K562 (cell line): ENCODE measurements around the gene SYCP3. TPM values are rescaled to one million over a fixed set of nuclear protein-coding genes. Genes with fewer than 3 reads are reported as not detected.

Source experiments
- ATAC-seq: fragments of 200-7000 bp; cut with Tn5 transposase; 3 replicates; pipeline ENCODE4 v1.9.1; 2020; ENCODE audit warnings: moderate library complexity
- BruUV-seq: library from RNA; stranded (reverse); fragments of 400-500 nt; replicated peaks from 2 replicates; lab custom pipeline; 2021; lab: Mats Ljungman, UMichigan
- CTCF ChIA-PET: fragments of 300-600 bp; formaldehyde crosslinking; extraction: SDS; loops from one replicate; lab custom pipeline; 2021; ENCODE audit warnings: low intra/inter-chr PET ratio; lab: Yijun Ruan, JAX
- POLR2A ChIA-PET: fragments of 300-600, 350-650 bp; sonication (Branson Sonifier 250); formaldehyde crosslinking; extraction: SDS; loops from one replicate; lab custom pipeline; 2021; ENCODE audit warnings: antibody characterized with exemption, inconsistent platforms; lab: Yijun Ruan, JAX
- DNase-seq, 4 experiments: peaks; one replicate each; pipeline versions ENCODE4 v3.0.0 to v3.0.0-alpha.2; 2011 to 2018; ENCODE audit warnings: low spot score in 3 of 4, mixed read lengths in 3 of 4; ENCODE audit errors: extremely low read depth in 1 of 4
- FAIRE-seq: peaks from 2 replicates; lab custom pipeline; 2011; peaks lifted over from hg19 to GRCh38; lab: Jason Lieb, UNC
- H2AFZ ChIP-seq: 2 replicates; pipeline ENCODE4 v1.6.0; 2011; ENCODE audit warnings: low read depth, low read length, control low read depth, inconsistent platforms
- H3K27ac ChIP-seq: fragments of 200-600 bp; 3 replicates; pipeline ENCODE4 v1.8.0; 2011; ENCODE audit warnings: low read depth, mild to moderate bottlenecking, control low read depth, inconsistent platforms, low read length, moderate library complexity, mixed read lengths; ENCODE audit errors: extremely low read depth
- H3K27me3 ChIP-seq, 2 experiments: fragments of 300-600 bp in 1 of 2; 2 replicates in 1 of 2; 3 replicates in 1 of 2; pipeline versions ENCODE4 v1.6.0 to v1.8.0; 2011; ENCODE audit warnings: inconsistent platforms in 2 of 2, low read length in 2 of 2, mild to moderate bottlenecking in 1 of 2, mixed read lengths in 1 of 2, moderate library complexity in 1 of 2; ENCODE audit not compliant: control insufficient read depth in 2 of 2, insufficient read depth in 2 of 2
- H3K36me3 ChIP-seq: fragments of 300-600 bp; 3 replicates; pipeline ENCODE4 v1.8.0; 2011; ENCODE audit warnings: mild to moderate bottlenecking, low read length, inconsistent platforms; ENCODE audit not compliant: control insufficient read depth, insufficient read depth
- H3K4me1 ChIP-seq, 2 experiments: fragments of 200-600 bp in 1 of 2; replicated peaks in 1 of 2; 2 replicates in 1 of 2; 3 replicates in 1 of 2; pipeline versions ENCODE4 v1.5.1 to v1.8.0; 2011; ENCODE audit warnings: inconsistent platforms in 2 of 2, low read length in 2 of 2, mild to moderate bottlenecking in 1 of 2, mixed read lengths in 1 of 2, moderate library complexity in 1 of 2; ENCODE audit not compliant: control insufficient read depth in 2 of 2, insufficient read depth in 2 of 2
- H3K4me2 ChIP-seq: 2 replicates; pipeline ENCODE4 v1.6.1; 2011; ENCODE audit warnings: low read length, control low read depth, inconsistent platforms, mixed read lengths; ENCODE audit not compliant: insufficient read depth
- H3K4me3 ChIP-seq: fragments of 200-600 bp; sonication (generic), shearing (Covaris generic); 2 replicates; pipeline ENCODE4 v1.5.1; 2016; ENCODE audit warnings: control low read depth, inconsistent platforms
- H3K79me2 ChIP-seq: fragments of 200-600 bp; 3 replicates; pipeline ENCODE4 v1.8.0; 2011; ENCODE audit warnings: low read length, inconsistent platforms; ENCODE audit not compliant: control insufficient read depth, insufficient read depth
- H3K9ac ChIP-seq, 2 experiments: 2 replicates each; pipeline versions ENCODE4 v1.6.0 to v1.6.1; 2011; ENCODE audit warnings: low read depth in 2 of 2, low read length in 2 of 2, control low read depth in 1 of 2, inconsistent platforms in 1 of 2, mild to moderate bottlenecking in 1 of 2, mixed read lengths in 1 of 2; ENCODE audit not compliant: insufficient read depth in 1 of 2
- H3K9me1 ChIP-seq: one replicate; pipeline ENCODE4 v1.6.0; 2011; ENCODE audit warnings: inconsistent platforms, mild to moderate bottlenecking, low read length, moderate library complexity; ENCODE audit not compliant: control insufficient read depth, insufficient read depth
- H3K9me3 ChIP-seq: replicated peaks from 2 replicates; pipeline ENCODE4 v1.5.1; 2011; ENCODE audit warnings: low read depth, low read length, inconsistent platforms; ENCODE audit not compliant: control insufficient read depth, insufficient read depth
- H4K20me1 ChIP-seq: replicated peaks from 2 replicates; pipeline ENCODE4 v1.6.1; 2011; ENCODE audit warnings: low read length, inconsistent platforms, mixed read lengths; ENCODE audit not compliant: control insufficient read depth, insufficient read depth
- CAMTA2 ChIP-seq: fragments of 250-450 bp; sonication (Bioruptor Pico); conservative IDR thresholded peaks from 2 replicates; pipeline ENCODE4 v1.5.1; 2022
- CBX8 ChIP-seq: fragments of 200-600 bp; sonication (generic); IDR thresholded peaks from 2 replicates; pipeline ENCODE4 v1.6.1; 2012; ENCODE audit warnings: borderline replicate concordance, mixed run types, low read depth, mild to moderate bottlenecking, moderate library complexity, mixed read lengths, low read length, control low read depth, inconsistent platforms; ENCODE audit not compliant: poor library complexity, severe bottlenecking; ENCODE audit errors: extremely low read depth
- CCAR2 ChIP-seq: fragments of 200-400 bp; formaldehyde crosslinking; IDR thresholded peaks from 2 replicates; pipeline ENCODE4 v1.6.1; 2017; ENCODE audit warnings: mild to moderate bottlenecking, low read depth, low read length
- FOXK2 ChIP-seq, 2 experiments: fragments of 450-650 bp; IDR thresholded peaks in 1 of 2; conservative IDR thresholded peaks in 1 of 2; 2 replicates each; pipeline ENCODE4 v1.6.1; 2016; ENCODE audit warnings: low read depth in 2 of 2, mild to moderate bottlenecking in 1 of 2
- HLTF ChIP-seq: fragments of 450-650 bp; IDR thresholded peaks from 2 replicates; pipeline ENCODE4 v1.6.1; 2016
- KLF10 ChIP-seq: fragments of 250-450 bp; sonication (Bioruptor Pico); IDR thresholded peaks from 2 replicates; pipeline ENCODE4 v1.6.1; 2021; ENCODE audit warnings: matching md5 sums
- NFRKB ChIP-seq: fragments of 450-650 bp; IDR thresholded peaks from 2 replicates; pipeline ENCODE4 v1.6.1; 2016; ENCODE audit warnings: low read depth
- NONO ChIP-seq, 2 experiments: fragments of 200-400 bp in 1 of 2; fragments of 450-650 bp in 1 of 2; formaldehyde crosslinking in 1 of 2; IDR thresholded peaks; 2 replicates each; pipeline ENCODE4 v1.6.1; 2017; ENCODE audit warnings: low read depth in 2 of 2, mild to moderate bottlenecking in 2 of 2, moderate library complexity in 2 of 2, low read length in 1 of 2
- OTX1 ChIP-seq: fragments of 450-650 bp; formaldehyde crosslinking; IDR thresholded peaks from 2 replicates; pipeline ENCODE4 v1.4.0; 2022; ENCODE audit warnings: mild to moderate bottlenecking
- TSHZ1 ChIP-seq: fragments of 250-450 bp; sonication (Bioruptor Pico); IDR thresholded peaks from 2 replicates; pipeline ENCODE4 v1.4.0; 2020; ENCODE audit warnings: mild to moderate bottlenecking, moderate library complexity
- WGBS: fragments of 100-300 bp; shearing (Covaris generic); methylation state at CpG from one replicate; pipeline ENCODE4 v1.1.6; 2016; ENCODE audit warnings: low coverage, mixed read lengths; ENCODE audit not compliant: insufficient coverage; ENCODE audit errors: missing lambda C conversion rate; 5-methylcytosine and 5-hydroxymethylcytosine counted together
- in situ Hi-C: fragments of 300-500 bp; cut with MboI; formaldehyde crosslinking; loops from 4 replicates; pipeline ENCODE4 v1.15.0; 2018; ENCODE audit warnings: inconsistent platforms, mixed read lengths
- intact Hi-C: fragments of 100-400 bp; cut with micrococcal nuclease; formaldehyde crosslinking; loops from 2 replicates; pipeline ENCODE4 v1.14.2; 2022
- polyA plus RNA-seq, 8 experiments: library from polyadenylated mRNA; depleted of rRNA in 4 of 8; stranded (reverse) in 5 of 8; unstranded in 3 of 8; fragments of >200 nt; fragmentation: Nextera tagmentation in 2 of 8; fragmentation: Illumina TruSeq in 1 of 8; extraction: Ambion mirVana in 2 of 8; extraction: Trizol in 1 of 8; gene quantifications; 2 replicates each; pipeline versions ENCODE4 v1.2.1 to v1.2.3, GENCODE V29; 2011 to 2014; ENCODE audit warnings: inconsistent platforms in 1 of 8, missing spikeins in 1 of 8
- total RNA-seq, 7 experiments: library from RNA; depleted of rRNA in 6 of 7; stranded (reverse); fragments of >200 nt in 6 of 7; fragmentation: Illumina TruSeq in 2 of 7; extraction: Trizol in 2 of 7; gene quantifications; 2 replicates each; pipeline versions ENCODE4 v1.2.1 to v1.2.3, GENCODE V29; 2011 to 2021; ENCODE audit warnings: low replicate concordance in 1 of 7

SYCP3 gene
- total and polyA plus RNA-seq, 9 of the 15 experiments (the other 6 are each of a cell fraction or from before 2014, with no cell fraction given), result 0.11 to 0.25 (median 0.22) TPM; not detected in 4

- no peak for FAIRE-seq
- no peak overlapping the region; a peak in 1 of 4 replicates for H3K9ac ChIP-seq
Measured at GRCh38 chr12:101703487-101703886, 35.8 kb downstream of the SYCP3 start.

More at GRCh38 chr12:101703487-101703886, 35.8 kb downstream of the SYCP3 start:
- Histone ChIP-seq H4K20me1 (peaks cover 13% of the 10 kb centered on the region; the same call in 1 of the 2 replicates), H2AFZ (no peak overlapping the region), H3K4me2 (no peak overlapping the region), H3K27ac (no peak overlapping the region), H3K36me3 (peaks cover 26% of the 10 kb centered on the region; the same call in 2 of the 3 replicates), H3K4me3 (no peak overlapping the region), H3K4me1 (peaks cover 2 to 42% of the 10 kb centered on the region in 2 experiments; a peak in 4 of 5 replicates), H3K9me3 (no peaks in the 10 kb centered on the region), H3K9me1 (peaks cover 4% of the 10 kb centered on the region), H3K79me2 (peaks cover 85% of the 10 kb centered on the region), H3K27me3 (no peaks in the 10 kb centered on the region)
- in situ Hi-C loops (no loop called here), intact Hi-C loops (no loop called here)
- peak in 2 of 4 experiments; percentile 17 to 23 for DNase-seq
- BruUV-seq, result no TSS peak
- POLR2A ChIA-PET, result no interaction called here
- no peak for TF ChIP-seq CCAR2
- TF ChIP-seq TSHZ1 (CRISPR knock-in tag), result no peak
- no peak for TF ChIP-seq CAMTA2 (CRISPR knock-in tag)
- no peak for TF ChIP-seq CBX8
- no peak for TF ChIP-seq HLTF
- no peak for TF ChIP-seq NFRKB
- TF ChIP-seq KLF10 (CRISPR knock-in tag), result no peak
- no peak for TF ChIP-seq OTX1 (CRISPR knock-in tag)
- TF ChIP-seq FOXK2 (conservative IDR thresholded peaks at IDR 0.05 in 1 of 2, IDR thresholded peaks at IDR 0.05 in 1 of 2; ENCODE audit: low read depth in 2 of 2), result no peak
- TF ChIP-seq NONO (IDR thresholded peaks at IDR 0.05; ENCODE audit: low read depth in 2 of 2, low read length in 1 of 2), result no peak
- ATAC-seq, result no peak
- 64% methylated on average over 3 of the region's 3 CpGs for WGBS
- CTCF ChIA-PET, result no interaction called here
